Measurements from ENCODE around the gene FHOD1.

GRCh38 chr16:67255553-67256221 is 8.4 kb upstream of the FHOD1 start:
- TF ChIP-seq CTCF (IDR thresholded peaks at IDR 0.05) (no peak), POLR2A (IDR thresholded peaks at IDR 0.05) (no peak)
